HG03108 (cell line): Measurements from ENCODE around the gene CRY2.
"Not testable (repeated sequence)": the region's sequence is repeated elsewhere in the genome, so short reads cannot be mapped to it uniquely, and the experiment has no call there.

Experiments
- ATAC-seq: cut with Tn5 transposase; IDR thresholded peaks from one replicate; pipeline ENCODE4 v1.9.1; 2021; ENCODE audit warnings: moderate library complexity; ENCODE audit not compliant: unreplicated experiment

Gene CRY2

DNA sequence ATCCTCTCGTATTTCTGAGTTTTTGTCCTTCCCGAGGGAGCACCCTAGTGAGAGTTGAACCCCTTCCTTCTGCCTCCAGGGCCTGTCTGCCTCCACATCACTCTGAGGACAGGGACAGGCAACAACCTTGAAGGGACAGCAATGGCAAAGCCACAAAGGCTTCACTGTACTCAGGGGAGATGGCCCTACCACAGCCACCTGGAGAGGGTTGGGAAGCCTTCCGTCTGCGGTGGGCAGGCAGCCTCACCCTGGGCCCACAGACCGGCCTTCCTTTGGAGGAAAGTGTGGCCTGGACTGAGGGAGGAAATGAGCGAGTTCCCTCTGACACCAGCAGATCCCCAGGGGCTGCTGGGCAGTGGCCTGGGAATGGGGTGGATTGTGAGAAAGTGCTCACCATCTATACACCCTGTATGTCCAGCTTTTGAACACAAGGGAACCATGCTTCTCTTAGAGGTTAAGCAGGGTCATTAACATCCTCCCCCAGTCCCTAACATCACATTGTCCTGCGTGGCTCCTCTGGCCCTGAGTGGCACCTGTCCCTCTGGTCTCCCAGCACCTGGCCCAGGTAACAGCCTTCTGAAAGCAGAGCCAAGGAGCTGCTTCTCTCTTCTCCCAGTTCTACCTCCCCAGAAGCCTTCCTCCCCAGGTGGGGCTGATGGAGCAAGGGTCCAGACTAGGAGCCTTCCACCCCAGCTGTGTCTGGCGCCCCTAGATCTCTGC is 35.5 kb upstream of the CRY2 start:
- no peak for ATAC-seq

DNA sequence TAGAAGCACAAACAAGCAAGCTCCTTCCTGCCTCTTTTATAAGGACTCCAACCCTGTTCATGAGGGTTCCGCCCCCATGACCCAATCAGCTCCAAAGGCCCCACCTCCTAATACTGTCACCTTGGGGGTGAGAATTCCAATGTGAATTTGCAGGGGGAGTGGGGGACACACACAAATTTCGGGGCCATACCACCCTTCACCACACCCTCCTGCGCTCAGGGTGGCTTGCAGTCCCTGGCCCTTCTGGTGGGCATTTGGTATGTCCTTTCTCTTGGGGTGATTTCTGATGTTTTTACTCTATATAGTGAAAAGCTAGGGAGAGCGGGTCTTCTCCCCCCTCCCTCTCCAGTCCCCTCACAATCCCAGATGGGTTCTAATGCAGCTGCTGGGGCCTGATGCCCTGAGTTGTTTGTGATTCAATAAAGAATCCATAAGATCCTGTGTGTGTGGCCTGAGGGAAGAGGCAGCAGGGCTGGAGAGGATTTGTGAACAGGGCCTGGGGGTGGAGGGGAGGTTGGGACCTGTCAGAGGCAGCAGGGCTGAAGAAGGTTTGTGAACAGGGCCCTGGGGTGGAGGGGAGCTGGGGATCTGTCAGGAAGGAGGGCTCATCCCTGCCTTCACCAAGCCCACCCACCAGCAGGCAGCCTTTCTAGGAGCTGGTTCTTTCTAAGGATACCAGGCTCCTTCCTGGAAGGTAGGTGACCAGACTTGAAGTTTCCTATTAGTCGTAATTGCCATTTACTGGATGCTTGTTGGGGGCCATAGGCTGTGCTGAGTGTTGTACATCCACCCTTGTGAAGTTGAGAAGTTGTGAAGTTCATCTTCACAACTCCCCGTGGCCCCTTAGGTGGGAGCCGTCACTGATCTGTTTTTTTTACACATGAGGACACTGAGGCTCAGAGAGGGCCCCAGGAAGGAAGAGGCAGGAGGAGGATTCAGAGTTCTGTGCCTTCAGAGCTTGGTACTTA is 34.4 kb upstream of the CRY2 start:
- ATAC-seq: no peak

DNA sequence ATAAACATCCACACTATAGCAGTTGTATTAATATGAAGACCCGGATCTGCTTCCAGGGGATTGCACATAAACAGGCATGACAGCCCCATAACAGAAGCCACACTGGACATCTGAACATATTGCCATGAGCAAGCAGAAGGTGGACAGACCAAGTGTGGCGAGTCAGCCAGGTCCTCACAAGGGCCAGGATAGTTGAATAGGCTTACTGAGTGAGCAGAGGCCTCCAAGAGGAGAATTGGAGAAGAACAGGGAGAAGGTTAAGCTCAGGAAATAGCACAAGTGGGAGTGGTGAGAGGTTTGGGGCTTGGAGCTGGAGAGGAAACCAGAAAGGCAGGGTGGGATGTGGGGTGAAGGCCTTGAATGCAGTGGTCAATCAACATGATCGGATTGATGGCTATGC is 31.5 kb upstream of the CRY2 start:
- no peak for ATAC-seq

DNA sequence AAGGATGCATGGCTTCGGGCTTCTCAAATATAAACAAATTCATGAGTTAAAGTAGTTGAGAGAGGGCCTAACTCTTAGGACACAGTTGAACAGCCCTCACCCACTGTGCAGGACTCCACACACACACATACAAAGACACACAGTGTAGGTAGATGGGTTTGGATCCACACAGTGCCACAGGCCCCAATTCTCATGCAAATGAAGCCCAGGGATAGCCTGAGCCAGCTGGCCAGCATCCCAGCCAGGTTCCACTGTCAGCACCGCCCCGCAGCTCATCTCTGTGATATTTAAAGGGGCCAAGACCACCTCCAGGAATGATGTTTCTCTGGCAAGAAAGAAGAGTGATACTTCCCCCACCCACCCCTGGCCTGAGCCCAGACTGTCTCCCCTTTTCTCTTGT is 30.7 kb upstream of the CRY2 start:
- ATAC-seq: no peak

DNA sequence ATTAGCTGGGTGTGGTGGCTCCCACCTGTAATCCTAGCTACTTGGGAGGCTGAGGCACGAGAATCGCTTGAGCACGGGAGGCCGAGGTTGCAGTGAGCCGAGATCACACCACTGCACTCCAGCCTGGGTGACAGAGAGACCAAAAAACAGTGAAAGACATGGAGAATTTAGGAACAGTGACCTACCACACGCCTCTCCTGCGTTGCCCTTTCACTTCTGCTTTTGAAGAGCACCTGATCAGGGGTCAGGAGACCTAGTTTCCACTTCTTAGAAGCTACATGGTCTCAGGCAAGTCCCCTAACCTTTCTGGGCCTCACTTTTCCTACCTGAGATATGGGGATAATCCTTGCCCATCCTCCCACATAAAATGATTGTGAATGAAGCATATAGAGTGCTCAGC is 30.1 kb upstream of the CRY2 start:
- ATAC-seq: peak; percentile 79

DNA sequence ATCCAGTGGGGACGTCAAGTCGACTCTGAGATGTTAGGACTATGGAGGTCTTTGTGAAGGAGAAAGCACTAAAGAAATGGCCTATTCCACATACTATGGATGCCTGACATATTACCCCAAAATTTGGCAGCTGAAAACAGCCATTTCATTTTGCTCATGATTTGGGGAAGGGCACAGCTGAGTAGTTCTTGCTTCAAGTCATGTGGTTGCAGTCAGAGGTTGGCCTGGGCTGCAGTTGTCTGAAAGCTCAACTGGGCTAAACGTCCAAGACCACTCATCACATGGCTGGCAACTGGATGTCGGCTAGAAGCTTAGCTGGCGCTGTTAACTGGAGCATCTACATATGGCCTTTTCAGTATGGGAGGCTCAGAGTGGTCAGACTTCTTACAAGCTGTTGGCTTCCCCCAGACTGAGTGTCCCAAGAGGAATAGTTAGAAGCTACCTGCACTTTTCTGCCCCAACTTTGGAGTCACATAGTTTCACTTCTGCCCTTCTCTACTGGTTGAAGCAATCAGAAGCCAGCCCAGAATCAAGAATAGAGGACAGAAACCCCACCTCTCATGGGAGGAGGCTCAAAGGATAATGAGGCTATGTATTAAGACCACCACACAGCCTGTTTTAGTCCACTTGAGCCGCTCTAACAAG is 28.2 kb upstream of the CRY2 start:
- no peak for ATAC-seq

DNA sequence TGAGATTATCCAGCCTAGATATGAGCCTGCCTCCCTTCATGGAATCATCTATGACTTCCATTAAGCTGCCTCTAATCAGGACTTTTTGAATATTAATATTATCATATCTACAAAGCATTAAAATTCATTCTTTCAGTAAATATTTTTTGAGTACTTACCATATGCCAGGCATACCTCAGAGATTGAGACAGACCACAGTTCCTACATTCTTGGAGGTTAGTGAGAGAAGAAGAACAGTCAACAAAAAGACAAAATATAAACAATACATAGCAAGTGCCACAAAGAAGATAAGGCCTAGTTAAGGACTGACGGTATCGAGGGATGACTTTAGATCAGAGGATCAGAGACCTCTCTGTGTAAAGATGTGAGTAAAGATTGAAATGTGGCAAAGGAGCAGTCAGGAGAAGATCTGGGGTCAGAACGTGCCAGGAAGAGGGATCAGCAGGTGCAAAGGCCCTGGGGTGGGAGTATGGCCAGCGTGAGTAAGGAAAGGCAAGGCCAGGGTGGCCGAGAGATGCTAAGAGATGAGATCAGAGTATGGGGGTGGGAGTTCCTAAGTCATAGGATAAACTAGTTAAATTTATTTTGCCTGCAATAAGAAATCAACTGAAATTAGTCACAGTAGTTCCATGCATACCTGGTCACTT is 26.9 kb upstream of the CRY2 start:
- no peak for ATAC-seq

DNA sequence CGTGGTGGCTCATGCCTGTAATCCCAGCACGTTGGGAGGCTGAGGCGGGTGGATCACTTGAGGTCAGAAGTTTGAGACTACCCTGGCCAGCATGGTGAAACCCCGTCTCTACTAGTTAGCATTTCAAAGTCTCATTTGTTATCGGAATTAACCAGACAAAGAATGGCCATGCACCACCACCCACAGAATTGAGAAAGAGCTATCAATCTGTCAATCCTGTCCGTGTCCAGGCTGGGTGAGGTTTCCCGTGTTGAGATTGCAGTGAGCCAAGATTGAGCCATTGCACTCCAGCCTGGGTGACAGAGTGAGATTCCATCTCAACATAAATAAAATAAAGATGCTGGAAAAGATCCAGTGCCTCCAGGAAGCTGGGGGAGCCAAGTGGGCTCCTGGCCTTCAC is 20.8 kb upstream of the CRY2 start:
- ATAC-seq: not testable (repeated sequence)

DNA sequence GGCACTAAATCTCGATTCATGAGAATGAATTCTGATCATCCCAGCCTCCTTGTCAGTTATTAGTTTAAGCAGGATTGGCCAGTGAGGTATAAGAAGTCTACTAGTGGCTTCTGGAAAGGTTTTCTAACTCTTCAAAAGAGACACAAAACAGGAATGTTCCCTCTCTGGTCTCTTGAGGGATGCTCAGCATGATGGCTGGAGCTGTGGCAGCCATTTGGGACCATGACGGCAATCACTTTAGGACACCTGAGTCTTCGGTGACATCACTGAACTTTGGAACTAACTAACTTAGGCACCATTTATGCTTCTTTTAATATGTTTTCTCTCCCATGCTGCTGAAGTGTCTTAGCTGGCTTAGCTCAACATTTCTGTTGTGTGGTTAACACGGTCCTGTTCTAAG is 20.2 kb upstream of the CRY2 start:
- no peak for ATAC-seq

DNA sequence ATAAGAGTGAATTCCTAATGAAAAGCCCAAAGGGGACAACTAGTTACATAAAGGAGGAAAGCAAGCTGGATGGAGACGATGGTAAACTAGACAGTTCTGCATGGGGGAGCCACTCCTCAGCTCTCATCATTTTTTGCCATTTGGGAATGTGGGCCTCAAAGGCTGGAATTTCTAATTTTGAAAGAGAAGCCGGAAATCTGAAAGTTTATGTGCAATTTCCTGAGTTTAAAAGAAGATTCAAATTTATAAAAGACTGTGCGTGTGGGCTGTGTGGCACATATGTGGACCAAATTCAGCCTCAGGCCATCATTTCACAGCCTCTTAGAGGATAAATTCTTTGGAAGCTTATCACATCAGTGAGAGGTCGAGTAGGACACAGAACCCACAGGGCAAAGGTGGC is 18.3 kb upstream of the CRY2 start:
- ATAC-seq: no peak

DNA sequence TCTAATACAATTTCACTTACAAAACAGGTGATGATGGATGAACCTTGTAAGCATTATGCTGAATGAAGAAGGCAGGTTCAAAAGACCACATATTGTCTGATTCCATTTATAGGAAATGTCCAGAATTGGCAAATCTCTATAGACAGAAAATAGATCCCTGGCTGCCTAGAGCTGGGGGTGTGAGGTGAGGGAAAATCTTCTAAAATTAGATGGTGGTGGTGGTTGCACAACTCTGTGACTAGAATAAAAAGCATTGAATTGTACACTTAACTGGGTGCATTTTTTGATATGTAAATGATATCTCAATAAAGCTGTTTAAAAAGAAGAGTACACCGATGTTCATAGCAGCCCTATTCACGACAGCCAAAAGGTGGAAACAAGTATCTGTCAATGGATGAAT is 16.7 kb upstream of the CRY2 start:
- no peak for ATAC-seq

DNA sequence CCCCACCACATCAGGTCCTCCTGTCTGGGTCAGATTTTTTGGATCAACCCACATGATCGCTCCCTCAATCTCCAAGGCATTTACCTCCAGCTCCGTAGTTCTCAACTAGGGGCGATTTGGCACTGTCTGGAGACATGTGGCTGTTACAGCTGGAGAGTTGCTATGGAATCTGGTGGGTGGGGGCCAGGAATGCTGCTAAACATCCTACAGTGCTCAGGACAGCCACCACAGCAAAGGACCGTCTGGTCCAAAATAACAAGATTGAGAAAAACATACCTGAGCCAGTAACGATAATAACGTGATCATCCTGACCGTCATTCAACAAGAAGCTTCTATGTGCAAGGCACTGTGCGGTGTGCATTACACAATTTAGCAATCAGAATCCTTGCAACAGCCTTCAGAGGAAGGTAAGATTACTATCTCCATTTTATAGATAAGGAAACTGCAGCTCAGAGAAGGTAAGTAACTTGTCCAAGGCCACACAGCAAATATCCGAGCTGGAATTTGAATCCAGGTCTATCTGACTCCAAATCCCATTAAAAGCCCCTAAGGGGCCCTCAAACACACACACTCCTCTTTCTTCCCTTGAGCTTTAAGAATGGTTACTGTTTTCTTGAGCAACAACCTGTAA is 14.3 kb upstream of the CRY2 start:
- no peak for ATAC-seq

DNA sequence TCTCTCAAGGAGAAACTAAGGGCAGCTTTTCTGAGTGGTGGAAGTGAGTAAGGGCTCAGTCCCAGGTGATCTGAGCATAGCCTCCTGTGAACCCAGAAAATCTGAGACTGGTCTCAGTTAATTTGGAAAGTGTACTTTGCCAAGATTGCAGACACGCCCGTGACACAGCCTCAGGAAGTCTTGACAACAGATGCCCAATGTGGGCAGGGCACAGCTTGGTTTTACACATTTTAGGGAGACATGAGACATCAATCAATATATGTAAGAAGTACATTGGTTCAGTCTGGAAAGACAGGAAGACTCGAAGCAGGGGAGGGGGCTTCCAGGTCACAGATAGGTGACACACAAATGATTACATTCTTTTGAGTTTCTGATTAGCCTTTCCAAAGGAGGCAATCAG is 13.5 kb upstream of the CRY2 start:
- no peak for ATAC-seq

DNA sequence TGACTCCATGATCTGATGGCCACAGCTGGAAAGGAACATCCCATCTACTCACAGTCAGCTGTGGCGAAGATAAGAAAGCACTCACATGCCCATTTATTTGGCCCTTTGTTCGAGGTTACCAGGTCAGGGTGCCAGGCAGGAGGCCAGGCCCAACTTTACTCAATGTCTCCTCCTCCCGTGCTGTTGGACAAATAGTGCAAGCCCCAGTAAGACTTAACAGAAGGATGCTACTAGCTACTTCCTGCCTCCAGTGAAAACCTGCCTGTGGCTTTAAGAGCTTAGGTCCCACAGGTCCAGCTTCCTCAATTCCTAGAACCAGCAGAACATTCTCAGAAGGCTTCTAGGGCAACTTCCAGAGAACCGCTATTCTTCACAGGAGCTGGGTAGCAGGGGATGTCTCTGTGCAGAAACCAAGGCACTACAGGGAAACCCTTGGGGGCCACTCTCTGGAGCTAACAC is 12.9 kb upstream of the CRY2 start:
- ATAC-seq: no peak

DNA sequence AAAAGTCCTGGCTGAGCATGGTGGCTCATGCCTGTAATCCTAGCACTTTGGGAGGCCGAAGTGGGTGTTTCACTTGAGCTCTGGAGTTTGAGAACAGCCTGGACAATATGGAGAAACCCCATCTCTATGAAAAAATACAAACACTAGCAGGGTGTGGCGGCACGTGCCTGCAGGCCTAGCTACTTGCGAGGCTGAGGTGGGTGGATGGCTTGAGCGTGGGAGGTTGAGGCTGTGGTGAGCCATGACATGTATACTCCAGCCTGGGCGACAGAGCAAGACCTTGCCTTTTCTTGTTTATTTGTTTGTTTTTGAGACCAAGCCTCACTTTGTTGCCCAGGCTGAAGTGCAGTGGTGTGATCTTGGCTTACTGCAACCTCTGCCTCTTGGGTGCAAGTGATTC is 8.1 kb upstream of the CRY2 start:
- no peak for ATAC-seq

DNA sequence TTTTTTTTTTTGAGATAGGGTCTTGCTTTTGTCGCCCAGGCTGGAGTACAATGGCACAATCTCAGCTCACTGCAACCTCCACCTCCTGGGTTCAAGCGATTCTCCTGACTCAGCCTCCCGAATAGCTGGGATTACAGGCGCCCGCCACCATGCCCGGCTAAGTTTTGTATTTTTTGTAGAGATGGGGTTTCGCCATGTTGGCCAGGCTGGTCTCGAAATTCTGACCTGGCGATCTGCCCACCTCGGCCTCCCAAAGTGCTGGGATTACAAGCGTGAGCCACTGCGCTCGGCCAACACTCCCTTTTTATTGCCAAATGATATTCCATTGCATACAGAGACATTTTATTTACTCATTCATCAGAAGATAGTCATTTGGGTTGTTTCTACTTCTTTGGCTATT is 7.0 kb upstream of the CRY2 start:
- not testable (repeated sequence) for ATAC-seq

DNA sequence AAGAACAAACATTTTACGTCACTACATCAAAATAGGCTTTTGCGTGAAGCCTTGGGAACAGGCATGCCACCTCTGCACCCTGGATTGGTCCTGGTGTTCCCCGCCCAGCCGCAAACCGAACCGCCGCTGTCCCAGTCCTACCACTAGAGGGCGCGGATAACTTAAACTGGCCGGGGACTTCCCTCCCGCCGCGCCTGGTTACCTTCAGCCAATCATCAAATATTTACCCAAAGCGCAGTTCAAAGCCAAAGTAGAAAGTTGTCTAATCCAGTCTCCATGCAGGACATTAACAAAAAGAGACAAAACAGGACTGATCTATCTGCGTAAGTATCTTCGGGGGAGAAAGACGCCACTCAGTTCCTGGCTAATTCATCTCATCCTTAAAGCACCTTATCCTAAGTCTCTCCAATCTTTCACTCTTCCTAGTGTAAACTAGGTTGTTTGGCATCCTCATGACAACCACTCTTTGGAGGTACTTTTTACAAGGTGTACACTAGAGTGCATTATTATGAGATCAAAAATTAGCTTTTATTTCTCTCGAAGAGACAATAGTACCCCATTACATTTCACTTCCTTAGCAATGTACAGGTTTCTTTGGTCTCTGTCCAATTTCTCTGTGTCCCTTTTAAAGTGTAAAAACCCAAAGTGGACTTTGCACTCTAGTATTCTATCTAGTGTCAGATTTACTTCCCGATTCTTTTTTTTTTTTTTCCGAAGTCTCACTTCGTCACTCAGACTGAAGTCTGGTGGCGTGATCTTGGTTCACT is 3.9 kb upstream of the CRY2 start:
- ATAC-seq: no peak

DNA sequence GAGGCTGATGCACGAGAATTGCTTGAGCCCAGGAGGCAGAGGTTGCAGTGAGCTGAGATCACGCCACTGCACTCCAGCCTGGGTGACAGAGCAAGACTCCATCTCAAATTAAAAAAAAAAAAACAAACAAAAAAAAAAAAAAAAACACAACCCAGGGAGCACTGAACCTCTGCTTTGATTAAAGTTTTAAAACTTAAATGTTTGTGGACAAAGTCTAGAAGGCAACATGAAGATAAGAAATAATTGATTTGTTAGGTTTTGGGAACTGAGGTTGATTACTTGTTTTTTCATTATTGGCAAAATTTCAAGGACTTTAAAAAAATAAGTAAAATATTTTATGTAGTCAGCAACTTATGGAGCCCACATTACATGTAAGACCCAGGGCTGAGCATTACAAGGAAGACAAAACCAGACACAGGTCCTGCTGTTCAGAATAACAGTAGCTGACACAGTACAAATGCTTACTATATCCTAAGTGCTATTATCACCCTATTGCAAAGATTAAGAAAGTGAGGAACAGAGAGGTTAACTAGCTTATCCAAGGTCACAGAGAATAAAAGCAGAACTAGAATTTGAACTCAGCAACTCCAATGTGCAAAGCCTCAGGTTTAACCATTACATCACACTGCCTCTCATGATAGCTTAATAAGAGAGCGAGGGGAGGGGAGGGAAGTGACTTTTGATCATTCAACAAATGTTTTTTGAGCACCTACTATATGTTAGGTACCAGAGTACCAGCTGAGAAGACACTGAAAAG is 2.3 kb upstream of the CRY2 start:
- no peak for ATAC-seq

DNA sequence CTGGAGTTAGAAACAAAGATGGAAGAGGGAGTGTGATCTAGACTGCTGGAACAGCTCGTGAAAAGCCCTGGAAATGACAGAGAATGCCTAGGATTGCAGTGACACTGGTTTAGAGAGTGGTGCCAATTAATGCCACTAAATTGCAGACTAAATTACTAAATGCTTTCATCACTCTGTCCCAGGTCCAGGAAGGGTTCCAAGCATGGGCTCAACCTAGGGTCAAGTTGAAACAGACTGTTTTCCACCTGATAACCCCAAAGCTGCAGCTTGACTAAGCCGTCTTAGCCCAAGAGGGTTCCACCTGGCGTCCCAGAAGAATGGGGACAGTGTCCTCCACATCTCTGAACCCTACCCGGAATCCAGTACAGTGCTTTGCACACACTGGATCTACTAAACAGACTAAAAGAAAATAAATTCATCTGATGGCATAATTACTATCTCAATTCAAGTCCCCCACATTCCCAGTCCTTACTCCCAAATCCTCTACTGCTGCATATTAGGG is 1.1 kb upstream of the CRY2 start:
- no peak for ATAC-seq
